CD14-positive monocyte (primary cell): Measurements from ENCODE around the gene CBFB. TPM values are rescaled to one million over a fixed set of nuclear protein-coding genes. Genes with fewer than 3 reads are reported as not detected.

Source experiments
- DNase-seq, 3 donors: peaks; one replicate each; pipeline ENCODE4 v3.0.0-alpha.2; 2011 to 2022
- H2AFZ ChIP-seq: 2 replicates; pipeline ENCODE4 v1.6.0; 2012; ENCODE audit warnings: mild to moderate bottlenecking, low read depth, low read length, inconsistent platforms; ENCODE audit not compliant: insufficient read depth, poor library complexity, severe bottlenecking
- H3K27ac ChIP-seq, 2 donors: 1 replicate in 1 of 2; 2 replicates in 1 of 2; pipeline ENCODE4 v1.5.1; 2012 to 2013; ENCODE audit warnings: low read length in 2 of 2, control low read depth in 1 of 2, inconsistent platforms in 1 of 2, low read depth in 1 of 2, mild to moderate bottlenecking in 1 of 2
- H3K27me3 ChIP-seq, 2 donors: one replicate each; pipeline versions ENCODE4 v1.6.0 to v1.6.1; 2011 to 2013; ENCODE audit warnings: low read length in 2 of 2; ENCODE audit not compliant: control insufficient read depth in 2 of 2, insufficient read depth in 2 of 2
- H3K36me3 ChIP-seq, 2 donors: replicated peaks in 1 of 2; 1 replicate in 1 of 2; 2 replicates in 1 of 2; pipeline versions ENCODE4 v1.5.1 to v1.6.1; 2012 to 2013; ENCODE audit warnings: low read length in 2 of 2, control low read depth in 1 of 2, inconsistent platforms in 1 of 2, mild to moderate bottlenecking in 1 of 2; ENCODE audit not compliant: insufficient read depth in 2 of 2, control insufficient read depth in 1 of 2
- H3K4me1 ChIP-seq, 2 donors: 1 replicate in 1 of 2; 2 replicates in 1 of 2; pipeline versions ENCODE4 v1.5.1 to v1.6.1; 2012 to 2013; ENCODE audit warnings: low read length in 2 of 2, control low read depth in 1 of 2, inconsistent platforms in 1 of 2, mild to moderate bottlenecking in 1 of 2, moderate library complexity in 1 of 2; ENCODE audit not compliant: insufficient read depth in 2 of 2, control insufficient read depth in 1 of 2
- H3K4me2 ChIP-seq: replicated peaks from 2 replicates; pipeline ENCODE3; 2012; ENCODE audit warnings: low read length, moderate library complexity, mild to moderate bottlenecking; ENCODE audit not compliant: poor library complexity, severe bottlenecking; ENCODE audit errors: extremely low read depth
- H3K4me3 ChIP-seq, 3 experiments: fragments of 200-600 bp in 1 of 3; sonication (generic) in 1 of 3; replicated peaks in 1 of 3; 1 replicate in 2 of 3; 2 replicates in 1 of 3; pipeline ENCODE4 v1.5.1; 2011 to 2013; ENCODE audit warnings: low read length in 3 of 3, mild to moderate bottlenecking in 3 of 3, control low read depth in 2 of 3, low read depth in 2 of 3, inconsistent platforms in 1 of 3, moderate library complexity in 1 of 3
- H3K79me2 ChIP-seq: 2 replicates; pipeline ENCODE4 v1.6.0; 2012; ENCODE audit warnings: mild to moderate bottlenecking, control low read depth, inconsistent platforms, low read length, moderate library complexity; ENCODE audit not compliant: insufficient read depth
- H3K9ac ChIP-seq: 2 replicates; pipeline ENCODE4 v1.6.0; 2017; ENCODE audit warnings: low read length, mild to moderate bottlenecking; ENCODE audit not compliant: insufficient read depth, poor library complexity, severe bottlenecking
- H3K9me3 ChIP-seq, 2 donors: replicated peaks in 1 of 2; 1 replicate in 1 of 2; 2 replicates in 1 of 2; pipeline versions ENCODE4 v1.5.1 to v1.6.1; 2012 to 2013; ENCODE audit warnings: low read length in 2 of 2, control low read depth in 1 of 2; ENCODE audit not compliant: control insufficient read depth in 1 of 2, insufficient read depth in 1 of 2
- H4K20me1 ChIP-seq: 2 replicates; pipeline ENCODE4 v1.6.0; 2012; ENCODE audit warnings: mild to moderate bottlenecking, low read length, control low read depth, moderate library complexity; ENCODE audit not compliant: insufficient read depth
- H3K27ac Mint-ChIP-seq, 7 donors: one replicate each; pipeline ENCODE4 v1.8.0; 2020; ENCODE audit warnings: mild to moderate bottlenecking in 7 of 7, mixed read lengths in 7 of 7, moderate library complexity in 6 of 7, inconsistent platforms in 2 of 7
- H3K27me3 Mint-ChIP-seq, 3 donors: one replicate each; pipeline ENCODE4 v1.8.0; 2021 to 2022; ENCODE audit warnings: low read depth in 3 of 3, mild to moderate bottlenecking in 3 of 3, mixed read lengths in 3 of 3, moderate library complexity in 3 of 3, inconsistent platforms in 1 of 3
- H3K36me3 Mint-ChIP-seq, 2 donors: one replicate each; pipeline ENCODE4 v1.8.0; 2020; ENCODE audit warnings: mixed read lengths in 2 of 2, inconsistent platforms in 1 of 2, mild to moderate bottlenecking in 1 of 2
- H3K4me1 Mint-ChIP-seq: one replicate; pipeline ENCODE4 v1.8.0; 2020; ENCODE audit warnings: mild to moderate bottlenecking, mixed read lengths
- H3K4me3 Mint-ChIP-seq, 2 donors: one replicate each; pipeline ENCODE4 v1.8.0; 2020; ENCODE audit warnings: mild to moderate bottlenecking in 2 of 2, mixed read lengths in 2 of 2, moderate library complexity in 1 of 2
- H3K9me3 Mint-ChIP-seq, 7 donors: one replicate each; pipeline ENCODE4 v1.8.0; 2020 to 2022; ENCODE audit warnings: mixed read lengths in 7 of 7, mild to moderate bottlenecking in 6 of 7, moderate library complexity in 6 of 7, inconsistent platforms in 2 of 7
- WGBS: methylation state at CpG from one replicate; pipeline ENCODE4 v1.1.5; 2013; ENCODE audit warnings: missing lambda C conversion rate; ENCODE audit not compliant: insufficient coverage; 5-methylcytosine and 5-hydroxymethylcytosine counted together
- intact Hi-C, 2 donors: fragments of 100-400 bp; cut with micrococcal nuclease; formaldehyde crosslinking; loops; one replicate each; pipeline versions ENCODE4 v1.15.0 to v1.15.1; 2023
- polyA plus RNA-seq, 3 donors: library from polyadenylated mRNA; depleted of rRNA in 1 of 3; unstranded in 2 of 3; stranded (reverse) in 1 of 3; fragments of 300-500 nt in 2 of 3; fragments of >200 nt in 1 of 3; fragmentation: Illumina TruSeq in 2 of 3; gene quantifications; 1 replicate in 2 of 3; 2 replicates in 1 of 3; pipeline ENCODE4 v1.2.3, GENCODE V29; 2012 to 2021
- TF ChIP-seq, protein P1 (sequence below): fragments of 200-600 bp; IDR thresholded peaks from one replicate; pipeline ENCODE4 v1.8.0; 2022; ENCODE audit warnings: antibody characterized with exemption, mild to moderate bottlenecking

CBFB gene
- polyA plus RNA-seq, 3 donors: 28.3 to 45.4 (median 29.5) TPM

GRCh38 chr16:67141391-67141790 is 112.4 kb downstream of the CBFB start:
- Histone ChIP-seq H4K20me1 (peaks cover 74% of the 10 kb centered on the region), H3K4me2 (no peak overlapping the region), H3K27me3 (no peaks in the 10 kb centered on the region), H3K4me3 (no peak overlapping the region), H3K9ac (no peak overlapping the region), H3K79me2 (no peaks in the 10 kb centered on the region), H3K9me3 (no peaks in the 10 kb centered on the region), H3K36me3 (peaks cover 94 to 100% of the 10 kb centered on the region in 2 donors), H3K27ac (no peak overlapping the region), H3K4me1 (no peaks in the 10 kb centered on the region), H2AFZ (no peak overlapping the region)
- TF ChIP-seq, protein P1, sequence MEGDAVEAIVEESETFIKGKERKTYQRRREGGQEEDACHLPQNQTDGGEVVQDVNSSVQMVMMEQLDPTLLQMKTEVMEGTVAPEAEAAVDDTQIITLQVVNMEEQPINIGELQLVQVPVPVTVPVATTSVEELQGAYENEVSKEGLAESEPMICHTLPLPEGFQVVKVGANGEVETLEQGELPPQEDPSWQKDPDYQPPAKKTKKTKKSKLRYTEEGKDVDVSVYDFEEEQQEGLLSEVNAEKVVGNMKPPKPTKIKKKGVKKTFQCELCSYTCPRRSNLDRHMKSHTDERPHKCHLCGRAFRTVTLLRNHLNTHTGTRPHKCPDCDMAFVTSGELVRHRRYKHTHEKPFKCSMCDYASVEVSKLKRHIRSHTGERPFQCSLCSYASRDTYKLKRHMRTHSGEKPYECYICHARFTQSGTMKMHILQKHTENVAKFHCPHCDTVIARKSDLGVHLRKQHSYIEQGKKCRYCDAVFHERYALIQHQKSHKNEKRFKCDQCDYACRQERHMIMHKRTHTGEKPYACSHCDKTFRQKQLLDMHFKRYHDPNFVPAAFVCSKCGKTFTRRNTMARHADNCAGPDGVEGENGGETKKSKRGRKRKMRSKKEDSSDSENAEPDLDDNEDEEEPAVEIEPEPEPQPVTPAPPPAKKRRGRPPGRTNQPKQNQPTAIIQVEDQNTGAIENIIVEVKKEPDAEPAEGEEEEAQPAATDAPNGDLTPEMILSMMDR: no peak
- no peak overlapping the region for H3K4me3 Mint-ChIP-seq
- peaks cover 0 to 2% (median 0%) of the 10 kb centered on the region in 3 donors for H3K27me3 Mint-ChIP-seq
- intact Hi-C loops: no loop called here
- peaks cover 0 to 1% (median 0%) of the 10 kb centered on the region in 7 donors for H3K9me3 Mint-ChIP-seq
- no peak overlapping the region for H3K27ac Mint-ChIP-seq
- WGBS: 95% methylated on average over 13 of the region's 13 CpGs
- DNase-seq: no peak
- H3K4me1 Mint-ChIP-seq: no peaks in the 10 kb centered on the region
- H3K36me3 Mint-ChIP-seq: peaks cover 94 to 100% of the 10 kb centered on the region in 2 donors

DNA sequence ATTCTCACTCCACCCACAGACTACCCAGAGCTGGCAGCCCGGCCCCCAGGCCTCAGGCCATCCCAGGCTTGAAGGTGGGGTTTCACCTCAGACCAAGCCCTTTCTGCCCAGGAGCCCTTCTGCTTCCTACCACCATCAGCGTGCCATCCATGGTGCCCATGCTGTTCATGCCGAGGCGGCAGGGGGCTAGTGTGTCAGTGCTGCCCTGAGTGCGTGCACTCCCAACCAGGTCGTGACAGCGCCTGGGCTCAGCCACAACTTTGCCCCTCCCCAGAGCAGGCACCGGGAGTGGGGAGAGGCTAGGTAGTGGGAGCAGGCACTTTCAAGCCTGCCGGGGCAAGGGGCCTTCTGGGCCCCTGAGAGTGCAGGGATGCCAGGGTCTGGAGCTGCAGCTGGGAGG is 113.4 kb downstream of the CBFB start:
- H3K9ac ChIP-seq: no peak overlapping the region
- H3K27ac ChIP-seq: no peak overlapping the region
- H3K9me3 ChIP-seq: no peaks in the 10 kb centered on the region
- WGBS: 98% methylated on average over 5 of the region's 9 CpGs
- H3K27me3 ChIP-seq: no peaks in the 10 kb centered on the region
- no peaks in the 10 kb centered on the region for H3K4me1 ChIP-seq
- TF ChIP-seq, protein P1: no peak
- DNase-seq: no peak
- no peak overlapping the region for H2AFZ ChIP-seq
- peaks cover 81% of the 10 kb centered on the region for H4K20me1 ChIP-seq
- Mint-ChIP-seq H3K27me3 (peaks cover 0 to 2% (median 0%) of the 10 kb centered on the region in 3 donors), H3K9me3 (peaks cover 0 to 1% (median 0%) of the 10 kb centered on the region in 7 donors), H3K36me3 (peaks cover 94 to 100% of the 10 kb centered on the region in 2 donors), H3K4me3 (no peak overlapping the region), H3K4me1 (no peaks in the 10 kb centered on the region), H3K27ac (no peak overlapping the region)
- intact Hi-C loops: no loop called here
- no peak overlapping the region for H3K4me2 ChIP-seq
- H3K4me3 ChIP-seq: no peak overlapping the region
- peaks cover 95 to 100% of the 10 kb centered on the region in 2 donors for H3K36me3 ChIP-seq
- no peaks in the 10 kb centered on the region for H3K79me2 ChIP-seq
